D721Med (cell line): ENCODE measurements around the gene NHLH1.

Experiments
- DNase-seq: peaks from one replicate; pipeline ENCODE4 v3.0.0; 2011; ENCODE audit warnings: low spot score; ENCODE audit not compliant: insufficient read length
- FAIRE-seq: peaks from 2 replicates; lab custom pipeline; 2011; peaks lifted over from hg19 to GRCh38; lab: Jason Lieb, UNC
- CTCF ChIP-seq: IDR thresholded peaks from 2 replicates; pipeline ENCODE4 v1.5.1; 2012; ENCODE audit warnings: mild to moderate bottlenecking, control low read depth; ENCODE audit not compliant: insufficient read depth; ENCODE audit errors: missing control alignments

The NHLH1 gene

DNA sequence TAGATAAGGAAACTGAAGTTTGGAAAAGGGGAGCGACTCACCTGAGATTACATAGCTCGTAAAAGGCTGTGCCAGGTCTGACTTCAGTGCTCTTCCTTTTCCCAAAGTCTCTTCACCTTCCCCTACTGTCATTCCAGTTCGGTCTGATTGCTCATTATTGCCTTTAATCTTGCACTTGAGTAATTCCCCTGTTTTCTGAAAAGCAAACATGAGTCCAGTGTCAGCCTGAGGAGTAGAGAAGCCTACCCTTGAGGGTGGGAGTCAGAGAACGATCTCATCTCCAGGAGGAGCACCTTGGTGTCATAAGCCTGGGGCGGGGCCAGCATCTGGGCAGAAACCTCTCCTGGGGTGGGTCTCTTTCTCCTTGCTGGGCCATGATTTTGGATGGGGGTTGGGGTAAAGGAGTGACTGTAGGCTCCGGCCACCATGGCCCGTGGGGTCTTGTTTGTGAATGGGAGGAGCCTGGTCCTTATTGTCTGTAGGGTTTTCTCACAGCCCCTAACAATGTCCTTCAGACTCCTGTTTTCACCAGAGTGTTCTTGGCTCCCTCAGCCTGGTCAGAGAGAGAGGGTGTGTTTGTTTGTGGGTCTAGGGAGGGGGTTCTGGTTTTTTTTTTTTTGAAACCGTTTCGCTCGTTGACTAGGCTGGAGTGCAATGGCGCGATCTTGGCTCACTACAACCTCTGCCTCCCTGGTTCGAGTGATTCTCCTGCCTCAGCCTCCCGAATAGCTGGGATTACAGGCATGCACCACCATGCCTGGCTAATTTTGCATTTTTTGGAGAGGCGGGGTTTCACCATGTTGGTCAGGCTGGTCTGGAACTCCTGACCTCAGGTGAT, 39.5 kb downstream of the NHLH1 start:
- TF ChIP-seq CTCF: no peak
- DNase-seq: no peak
- no peak for FAIRE-seq

DNA sequence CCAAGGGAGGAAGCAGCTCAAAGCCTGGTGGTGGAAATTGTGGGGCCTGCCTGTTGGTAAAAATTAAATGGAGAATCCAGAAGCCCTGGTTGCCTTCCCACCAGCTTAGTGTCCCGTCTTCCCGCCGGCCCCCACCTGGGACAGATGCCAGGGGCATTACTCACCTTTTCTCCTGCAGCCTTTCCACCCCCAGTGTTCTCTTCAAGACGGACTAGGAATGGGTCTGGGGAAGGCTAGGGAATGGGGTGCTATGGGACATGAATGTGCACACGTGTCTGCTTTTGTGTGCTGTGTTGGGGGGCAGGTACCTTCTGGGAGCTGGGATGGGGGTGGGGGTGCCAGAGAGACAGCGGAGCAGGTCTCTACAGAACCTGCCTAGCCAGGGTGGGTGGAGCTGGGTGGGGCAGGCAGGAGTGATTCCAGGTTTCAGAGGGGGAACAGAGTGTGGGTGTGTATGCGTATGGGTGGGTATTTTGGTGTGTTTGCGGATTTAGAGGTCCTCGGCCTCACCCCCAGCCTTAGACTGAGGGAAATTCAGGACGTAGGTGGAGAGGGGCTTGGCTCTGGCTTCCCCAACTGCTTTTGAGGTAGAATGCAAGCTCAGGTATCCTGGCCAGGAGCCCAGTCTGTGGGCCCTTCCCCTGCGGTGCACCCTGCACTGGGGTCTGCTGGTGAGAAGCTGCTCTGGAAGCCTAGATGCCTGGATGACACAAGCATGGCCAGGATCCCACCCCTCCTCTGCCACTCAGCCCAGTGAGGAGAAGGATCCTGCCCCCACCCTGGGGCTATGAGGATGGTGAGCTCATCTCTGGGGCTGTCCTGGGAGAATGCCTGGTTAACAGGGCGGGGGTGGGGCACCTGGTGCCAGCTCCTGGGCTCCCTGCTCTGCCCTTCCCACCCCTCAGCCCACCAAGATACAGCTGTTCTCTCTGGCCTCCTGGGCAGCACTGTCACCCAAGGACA, 41.2 kb downstream of the NHLH1 start:
- no peak for FAIRE-seq
- TF ChIP-seq CTCF: no peak
- DNase-seq: no peak

- FAIRE-seq (no peak), DNase-seq (no peak)
- TF ChIP-seq CTCF: no peak
Observed at GRCh38 chr1:160408864-160409263, 42.0 kb downstream of the NHLH1 start.

DNA sequence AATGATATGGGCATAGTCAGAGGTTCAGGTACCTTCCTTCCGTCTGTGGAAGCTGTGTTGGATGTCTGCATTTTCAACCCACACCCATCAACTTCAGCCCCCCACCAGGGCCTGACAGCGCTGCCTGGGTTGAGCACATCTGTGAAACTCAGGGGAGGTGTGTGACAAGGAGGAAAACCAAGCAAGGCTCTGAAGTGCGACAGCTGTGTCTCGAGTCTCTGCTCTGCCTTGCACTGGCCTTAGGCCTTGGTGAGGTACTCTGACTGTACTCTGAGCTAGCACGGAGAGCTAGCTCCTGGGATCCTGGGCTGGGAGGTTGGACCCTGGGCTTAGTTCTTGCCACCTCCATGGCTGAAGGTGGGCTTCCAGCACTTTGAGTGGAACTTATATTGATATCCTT, 42.6 kb downstream of the NHLH1 start:
- FAIRE-seq: no peak
- TF ChIP-seq CTCF: no peak
- no peak for DNase-seq

DNA sequence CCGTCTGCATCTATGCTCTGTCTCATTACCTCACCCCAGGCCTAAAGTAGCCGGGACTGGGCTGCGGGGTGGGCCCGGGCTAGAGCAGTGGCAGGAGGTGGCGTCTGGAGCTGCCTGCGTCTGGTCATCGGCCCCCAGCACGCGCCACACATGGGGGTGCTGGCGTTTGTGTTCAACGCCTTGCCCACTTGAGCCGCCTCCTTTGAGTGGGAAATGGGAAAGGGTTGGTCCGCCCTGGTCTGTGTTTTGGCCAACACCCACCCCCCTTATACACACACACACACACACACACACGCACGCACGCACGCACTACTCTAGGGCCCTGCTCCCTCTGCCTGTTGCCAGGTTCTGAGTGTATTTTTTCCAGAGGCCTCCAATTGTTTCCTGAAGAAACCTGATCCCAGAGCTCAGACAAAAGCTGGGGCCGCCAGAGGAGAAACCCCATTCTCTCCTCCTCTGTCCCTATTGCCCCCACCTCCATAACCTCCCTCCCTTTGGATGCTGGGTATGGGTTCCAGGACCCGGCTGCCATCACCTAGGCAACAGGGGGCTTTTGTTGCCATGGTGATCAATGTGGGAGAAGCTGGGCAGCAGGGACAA, 43.6 kb downstream of the NHLH1 start:
- DNase-seq (no peak), FAIRE-seq (no peak)
- TF ChIP-seq CTCF: no peak

- no peak for DNase-seq
- TF ChIP-seq CTCF: no peak
- no peak for FAIRE-seq
Observed at GRCh38 chr1:160411271-160412027, 44.6 kb downstream of the NHLH1 start.
